HepG2 (cell line): ENCODE measurements around the gene MVB12A. TPM values are rescaled to one million over a fixed set of nuclear protein-coding genes. Genes with fewer than 3 reads are reported as not detected.
A peak's percentile ranks its signal among the peaks of the same experiment; 100 is the strongest.

Experiments used
- MBNL3 ChIP-seq: fragments of 250-450 bp; sonication (Bioruptor Pico); conservative IDR thresholded peaks from 2 replicates; pipeline ENCODE4 v1.8.0; 2022; ENCODE audit warnings: mild to moderate bottlenecking, inconsistent platforms
- PATZ1 ChIP-seq: sonication (generic); formaldehyde crosslinking; IDR thresholded peaks from 2 replicates; pipeline ENCODE4 v1.4.0; 2020; ENCODE audit warnings: missing genetic modification reagents
- PLSCR1 ChIP-seq: sonication (generic); formaldehyde crosslinking; IDR thresholded peaks from 2 replicates; pipeline ENCODE4 v1.5.0; 2020; ENCODE audit warnings: missing genetic modification reagents, mild to moderate bottlenecking, borderline replicate concordance
- RARG ChIP-seq: sonication (generic); formaldehyde crosslinking; IDR thresholded peaks from 2 replicates; pipeline ENCODE4 v1.4.0; 2020; ENCODE audit warnings: low read depth, mild to moderate bottlenecking, missing genetic modification reagents
- SRSF4 ChIP-seq: fragments of 200-400 bp; formaldehyde crosslinking; IDR thresholded peaks from one replicate; pipeline ENCODE4 v1.6.1; 2018; ENCODE audit warnings: mild to moderate bottlenecking, low read depth, low read length, moderate library complexity; ENCODE audit not compliant: poor library complexity, severe bottlenecking
- TP53 ChIP-seq: sonication (generic); formaldehyde crosslinking; conservative IDR thresholded peaks from 2 replicates; pipeline ENCODE4 v1.4.0; 2020; ENCODE audit warnings: missing genetic modification reagents
- ZNF549 ChIP-seq: sonication (generic); formaldehyde crosslinking; IDR thresholded peaks from 2 replicates; pipeline ENCODE4 v1.5.0; 2020; ENCODE audit warnings: missing genetic modification reagents
- ZNF687 ChIP-seq: sonication (generic); formaldehyde crosslinking; IDR thresholded peaks from 2 replicates; pipeline ENCODE4 v1.5.1; 2020; ENCODE audit warnings: mild to moderate bottlenecking, missing genetic modification reagents, moderate library complexity
- ZNF747 ChIP-seq: sonication (generic); formaldehyde crosslinking; IDR thresholded peaks from 2 replicates; pipeline ENCODE4 v1.8.1; 2023; ENCODE audit warnings: missing genetic modification reagents, mild to moderate bottlenecking, borderline replicate concordance
- polyA plus RNA-seq, 8 experiments: library from polyadenylated mRNA; depleted of rRNA in 3 of 8; stranded (reverse) in 7 of 8; unstranded in 1 of 8; fragments of >200 nt; fragmentation: Illumina TruSeq in 4 of 8; extraction: Trizol in 4 of 8; gene quantifications; 2 replicates each; pipeline versions ENCODE4 v1.2.1 to v1.2.3, GENCODE V29; 2011 to 2016; ENCODE audit warnings: low read depth in 4 of 8, missing spikeins in 1 of 8, mixed read lengths in 1 of 8; ENCODE audit not compliant: insufficient read depth in 1 of 8
- total RNA-seq, 5 experiments: library from RNA; depleted of rRNA; stranded (reverse); fragments of >200 nt; fragmentation: Illumina TruSeq; extraction: Trizol; gene quantifications; 2 replicates each; pipeline ENCODE4 v1.2.3, GENCODE V29; 2016; ENCODE audit warnings: low read depth in 1 of 5

Gene MVB12A
- total and polyA plus RNA-seq, 2 of the 13 experiments (the other 11 are each of a cell fraction or from before 2014, with no cell fraction given) = 35.7 to 36.1 TPM

DNA sequence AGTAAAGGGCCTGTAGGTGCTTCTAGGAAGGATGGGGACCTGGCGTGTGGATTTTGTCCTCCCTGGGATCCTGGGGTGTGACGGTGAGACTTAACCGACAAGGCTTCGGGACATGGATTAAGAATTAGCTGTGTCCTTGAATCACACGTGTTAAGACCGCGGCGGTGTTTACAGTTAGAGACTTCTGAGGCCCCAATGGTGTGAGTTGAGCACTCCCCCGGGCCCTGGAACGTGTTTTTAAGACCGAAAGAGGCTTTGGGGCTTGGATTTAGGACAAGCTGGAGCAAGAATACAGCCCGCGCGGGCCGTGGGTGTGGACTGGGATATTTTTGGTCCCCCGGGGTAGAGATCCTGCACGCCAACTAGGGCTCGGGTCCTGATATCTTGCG is 49.2 kb downstream of the MVB12A start (continued):
- TF ChIP-seq ZNF687 = 0 out of 2 replicates have a peak, but pooled peaks have one; percentile 3
- TF ChIP-seq PATZ1 (CRISPR knock-in tag) = no peak
- TF ChIP-seq TP53 (CRISPR knock-in tag) = no peak
- TF ChIP-seq ZNF747 (CRISPR knock-in tag) = 0 out of 2 replicates have a peak, but pooled peaks have one; percentile 13
- no peak for TF ChIP-seq SRSF4
- no peak for TF ChIP-seq ZNF549 (CRISPR knock-in tag)
- no peak for TF ChIP-seq RARG (CRISPR knock-in tag)
- no peak for TF ChIP-seq MBNL3 (CRISPR knock-in tag)
- no peak for TF ChIP-seq PLSCR1 (CRISPR knock-in tag)
- TF ChIP-seq, all 625 proteins: peak for 15
